Transverse colon (tissue), 4 donors: ENCODE measurements around the gene IPO11.

Source experiments
- EP300 ChIP-seq: sonication (generic); formaldehyde crosslinking; IDR thresholded peaks from one replicate; pipeline ENCODE4 v1.6.1; 2017; ENCODE audit warnings: antibody characterized with exemption, low read depth
- POLR2A ChIP-seq: fragments of 450-650 bp; IDR thresholded peaks from one replicate; pipeline ENCODE4 v1.6.1; 2016; ENCODE audit warnings: antibody characterized with exemption, mild to moderate bottlenecking, moderate library complexity
- POLR2AphosphoS5 ChIP-seq, 3 donors: sonication (generic); formaldehyde crosslinking; IDR thresholded peaks; one replicate each; pipeline ENCODE4 v1.6.1; 2016; ENCODE audit warnings: antibody characterized with exemption in 3 of 3
- TF ChIP-seq, protein P1 (sequence below), 5 experiments: fragments of 200-600 bp in 3 of 5; fragments of 450-650 bp in 2 of 5; sonication (generic) in 3 of 5; IDR thresholded peaks; 1 replicate in 2 of 5; 2 replicates in 3 of 5; pipeline ENCODE4 v1.5.1; 2016 to 2017; ENCODE audit warnings: antibody characterized with exemption in 5 of 5, inconsistent platforms in 3 of 5, mild to moderate bottlenecking in 2 of 5, moderate library complexity in 1 of 5

DNA sequence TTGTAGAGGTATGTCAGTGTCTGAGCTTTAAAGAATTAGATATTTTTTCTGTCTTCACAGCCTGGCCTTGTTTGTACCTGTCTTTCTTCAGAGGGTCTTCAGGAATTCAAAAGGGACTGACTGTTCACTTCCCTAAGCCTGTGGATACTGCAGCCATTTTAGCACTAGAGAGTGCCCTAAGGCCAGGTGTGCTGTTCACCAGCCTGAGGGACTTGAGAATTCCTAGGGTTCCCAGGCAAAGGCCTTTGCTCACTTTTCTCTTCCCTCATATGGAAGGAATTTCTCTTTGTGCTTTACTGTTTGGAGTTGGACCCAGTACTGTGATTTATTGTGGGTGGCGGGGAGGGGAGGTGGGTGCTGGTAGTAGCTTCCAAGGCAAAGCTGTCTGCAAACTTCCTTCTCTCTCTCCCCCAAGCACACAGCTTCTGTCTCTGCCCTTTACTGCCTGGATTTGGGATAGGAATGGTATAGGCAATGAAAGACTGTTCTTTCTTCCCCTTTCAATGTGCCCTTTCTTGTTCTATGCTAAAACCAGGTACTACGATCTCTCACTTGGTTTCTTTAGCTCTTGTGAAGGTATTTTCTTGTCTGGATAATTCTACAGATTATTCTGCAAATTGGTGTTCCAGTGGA lies 156.4 kb downstream of the IPO11 start:
- TF ChIP-seq, protein P1, sequence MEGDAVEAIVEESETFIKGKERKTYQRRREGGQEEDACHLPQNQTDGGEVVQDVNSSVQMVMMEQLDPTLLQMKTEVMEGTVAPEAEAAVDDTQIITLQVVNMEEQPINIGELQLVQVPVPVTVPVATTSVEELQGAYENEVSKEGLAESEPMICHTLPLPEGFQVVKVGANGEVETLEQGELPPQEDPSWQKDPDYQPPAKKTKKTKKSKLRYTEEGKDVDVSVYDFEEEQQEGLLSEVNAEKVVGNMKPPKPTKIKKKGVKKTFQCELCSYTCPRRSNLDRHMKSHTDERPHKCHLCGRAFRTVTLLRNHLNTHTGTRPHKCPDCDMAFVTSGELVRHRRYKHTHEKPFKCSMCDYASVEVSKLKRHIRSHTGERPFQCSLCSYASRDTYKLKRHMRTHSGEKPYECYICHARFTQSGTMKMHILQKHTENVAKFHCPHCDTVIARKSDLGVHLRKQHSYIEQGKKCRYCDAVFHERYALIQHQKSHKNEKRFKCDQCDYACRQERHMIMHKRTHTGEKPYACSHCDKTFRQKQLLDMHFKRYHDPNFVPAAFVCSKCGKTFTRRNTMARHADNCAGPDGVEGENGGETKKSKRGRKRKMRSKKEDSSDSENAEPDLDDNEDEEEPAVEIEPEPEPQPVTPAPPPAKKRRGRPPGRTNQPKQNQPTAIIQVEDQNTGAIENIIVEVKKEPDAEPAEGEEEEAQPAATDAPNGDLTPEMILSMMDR (IDR thresholded peaks at IDR 0.05) = no peak
- TF ChIP-seq POLR2A (no peak), EP300 (no peak), POLR2AphosphoS5 (IDR thresholded peaks at IDR 0.05) (no peak)
